Heart left ventricle (tissue), 13 donors: ENCODE results near the gene SOCS4.

Experiments used
- POLR2A ChIP-seq, 2 donors: fragments of 450-650 bp; IDR thresholded peaks; one replicate each; pipeline ENCODE4 v1.6.1; 2017; ENCODE audit warnings: antibody characterized with exemption in 2 of 2, mild to moderate bottlenecking in 2 of 2, moderate library complexity in 2 of 2
- TF ChIP-seq, protein P1 (sequence below), 12 donors: fragments of 200-600 bp; sonication (generic) in 4 of 12; IDR thresholded peaks; one replicate each; pipeline versions ENCODE4 v1.5.0 to v1.8.0; 2018 to 2022; ENCODE audit warnings: antibody characterized with exemption in 12 of 12, mild to moderate bottlenecking in 5 of 12
- donor health status: ischemic (EF 13 %, LVEDD 7.1; RV severe dilation, severe dysfunction).
- donor health status: DM: no; HTN: yes; CAD: no.
- donor health status: DM: no; HTN: no; CAD: no.
- donor health status: ischemic (EF 25% LVEDD 6.9; RV normal size, moderate dysfunction).
- donor health status: ischemic (EF 25% LVEDD 5.7; RV mildly dilated, moderate dysfunction).
- donor health status: ischemic (EF 35%, LVEDD 5.7; RV mildly dilated, moderate dysfunction).
- donor health status: nonischemic (EF 11% LVEDD 7.7; RV severe dilation, severe dysfunction).
- donor health status: DM: yes; HTN: yes; CAD: no.
- donor health status: PGD.
- donor health status: ischemic (EF 29% LVEDD 5.4; RV normal size, mild dysfunction).
- donor health status: nonischemic (EF 23%, LVEDD 6.1; RV moderate dilation, normal function).

DNA sequence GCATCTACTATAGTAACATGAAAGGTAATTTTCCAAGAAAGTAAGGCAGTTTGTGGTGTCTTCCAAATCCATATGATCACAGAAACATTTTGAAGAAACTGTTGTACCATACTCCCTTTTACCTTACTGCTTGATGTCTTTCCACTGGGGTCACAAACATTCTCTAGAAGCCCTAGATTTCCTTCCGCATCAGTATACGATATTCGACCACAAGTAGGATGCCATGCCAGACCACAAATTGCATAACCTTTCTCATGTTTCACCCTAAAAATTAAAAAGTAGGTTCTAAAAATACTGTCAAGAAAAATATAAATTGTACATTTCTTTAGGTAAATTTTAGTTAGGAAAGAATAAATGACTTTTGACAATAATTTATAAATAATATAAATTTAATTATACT is 26.7 kb upstream of the SOCS4 start:
- TF ChIP-seq POLR2A (IDR thresholded peaks at IDR 0.05), result no peak
- TF ChIP-seq, protein P1, sequence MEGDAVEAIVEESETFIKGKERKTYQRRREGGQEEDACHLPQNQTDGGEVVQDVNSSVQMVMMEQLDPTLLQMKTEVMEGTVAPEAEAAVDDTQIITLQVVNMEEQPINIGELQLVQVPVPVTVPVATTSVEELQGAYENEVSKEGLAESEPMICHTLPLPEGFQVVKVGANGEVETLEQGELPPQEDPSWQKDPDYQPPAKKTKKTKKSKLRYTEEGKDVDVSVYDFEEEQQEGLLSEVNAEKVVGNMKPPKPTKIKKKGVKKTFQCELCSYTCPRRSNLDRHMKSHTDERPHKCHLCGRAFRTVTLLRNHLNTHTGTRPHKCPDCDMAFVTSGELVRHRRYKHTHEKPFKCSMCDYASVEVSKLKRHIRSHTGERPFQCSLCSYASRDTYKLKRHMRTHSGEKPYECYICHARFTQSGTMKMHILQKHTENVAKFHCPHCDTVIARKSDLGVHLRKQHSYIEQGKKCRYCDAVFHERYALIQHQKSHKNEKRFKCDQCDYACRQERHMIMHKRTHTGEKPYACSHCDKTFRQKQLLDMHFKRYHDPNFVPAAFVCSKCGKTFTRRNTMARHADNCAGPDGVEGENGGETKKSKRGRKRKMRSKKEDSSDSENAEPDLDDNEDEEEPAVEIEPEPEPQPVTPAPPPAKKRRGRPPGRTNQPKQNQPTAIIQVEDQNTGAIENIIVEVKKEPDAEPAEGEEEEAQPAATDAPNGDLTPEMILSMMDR (IDR thresholded peaks at IDR 0.05), result no peak
